RWPE1 (cell line): ENCODE results near the gene STRA6.
A peak's percentile ranks its signal among the peaks of the same experiment; 100 is the strongest.

Experiments used
- CTCF ChIA-PET: fragments of 350-600 bp; sonication (Branson Sonifier 250); formaldehyde crosslinking; extraction: SDS; loops from one replicate; lab custom pipeline; 2021; lab: Yijun Ruan, JAX
- POLR2A ChIA-PET: fragments of 400-600 bp; formaldehyde crosslinking; extraction: SDS; loops from one replicate; lab custom pipeline; 2020; ENCODE audit warnings: antibody characterized with exemption; ENCODE audit not compliant: low non-redundant PET; lab: Yijun Ruan, JAX
- DNase-seq: peaks from one replicate; pipeline ENCODE4 v3.0.0; 2012; ENCODE audit warnings: low spot score
- H3K27ac ChIP-seq: fragments of 450-650 bp; 2 replicates; pipeline ENCODE4 v1.5.1; 2017
- TF ChIP-seq, protein P1 (sequence below): fragments of 450-650 bp; conservative IDR thresholded peaks from 2 replicates; pipeline ENCODE4 v1.5.1; 2017; ENCODE audit warnings: low read depth, mild to moderate bottlenecking

STRA6 gene

DNA sequence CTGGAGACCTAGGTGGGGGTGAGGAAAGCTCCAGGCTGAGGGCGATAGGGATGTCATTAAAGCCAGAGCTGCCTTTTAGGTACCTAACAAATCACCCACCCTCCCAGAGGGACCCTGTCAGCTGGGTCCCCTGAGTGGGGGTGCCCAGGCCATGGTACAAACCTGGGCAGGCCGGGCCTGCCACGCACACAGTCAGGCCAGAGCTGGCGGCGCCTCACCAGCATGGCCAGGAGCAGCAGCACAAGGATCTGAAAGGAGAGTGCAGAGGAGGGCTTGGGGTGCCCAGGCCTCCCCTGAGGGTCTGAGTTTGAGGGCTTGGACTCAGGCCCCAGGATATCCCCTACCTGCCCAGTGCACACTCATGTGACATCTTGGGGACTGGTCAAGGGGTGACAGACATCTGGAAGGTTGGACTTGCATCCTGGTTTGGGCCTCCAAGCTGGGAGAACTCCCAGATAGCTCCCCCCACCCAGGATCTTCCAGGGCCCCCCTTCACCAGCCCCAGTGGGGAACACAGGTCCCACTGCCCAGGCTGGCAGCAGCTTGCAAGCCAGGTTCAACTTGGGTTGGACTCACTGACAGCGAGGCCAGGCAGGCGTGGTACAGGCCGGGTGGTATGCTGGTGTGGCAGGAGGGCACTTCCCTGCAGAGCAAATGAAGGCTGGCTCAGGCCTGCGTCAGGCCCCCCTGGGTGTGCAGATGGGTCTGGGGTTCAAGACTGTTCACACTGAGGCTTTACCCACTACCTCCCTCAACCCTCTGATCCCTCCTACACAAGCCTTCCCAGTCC lies 5.2 kb downstream of the STRA6 start:
- CTCF ChIA-PET: no interaction called here
- TF ChIP-seq, protein P1, sequence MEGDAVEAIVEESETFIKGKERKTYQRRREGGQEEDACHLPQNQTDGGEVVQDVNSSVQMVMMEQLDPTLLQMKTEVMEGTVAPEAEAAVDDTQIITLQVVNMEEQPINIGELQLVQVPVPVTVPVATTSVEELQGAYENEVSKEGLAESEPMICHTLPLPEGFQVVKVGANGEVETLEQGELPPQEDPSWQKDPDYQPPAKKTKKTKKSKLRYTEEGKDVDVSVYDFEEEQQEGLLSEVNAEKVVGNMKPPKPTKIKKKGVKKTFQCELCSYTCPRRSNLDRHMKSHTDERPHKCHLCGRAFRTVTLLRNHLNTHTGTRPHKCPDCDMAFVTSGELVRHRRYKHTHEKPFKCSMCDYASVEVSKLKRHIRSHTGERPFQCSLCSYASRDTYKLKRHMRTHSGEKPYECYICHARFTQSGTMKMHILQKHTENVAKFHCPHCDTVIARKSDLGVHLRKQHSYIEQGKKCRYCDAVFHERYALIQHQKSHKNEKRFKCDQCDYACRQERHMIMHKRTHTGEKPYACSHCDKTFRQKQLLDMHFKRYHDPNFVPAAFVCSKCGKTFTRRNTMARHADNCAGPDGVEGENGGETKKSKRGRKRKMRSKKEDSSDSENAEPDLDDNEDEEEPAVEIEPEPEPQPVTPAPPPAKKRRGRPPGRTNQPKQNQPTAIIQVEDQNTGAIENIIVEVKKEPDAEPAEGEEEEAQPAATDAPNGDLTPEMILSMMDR: no peak
- DNase-seq: no peak
- no peak overlapping the region for H3K27ac ChIP-seq
- POLR2A ChIA-PET: interaction anchor here (0.6 kb wide), 1 partner anchor 18 kb away, joined by 4 read pairs; no protein-coding TSS in a partner anchor

DNA sequence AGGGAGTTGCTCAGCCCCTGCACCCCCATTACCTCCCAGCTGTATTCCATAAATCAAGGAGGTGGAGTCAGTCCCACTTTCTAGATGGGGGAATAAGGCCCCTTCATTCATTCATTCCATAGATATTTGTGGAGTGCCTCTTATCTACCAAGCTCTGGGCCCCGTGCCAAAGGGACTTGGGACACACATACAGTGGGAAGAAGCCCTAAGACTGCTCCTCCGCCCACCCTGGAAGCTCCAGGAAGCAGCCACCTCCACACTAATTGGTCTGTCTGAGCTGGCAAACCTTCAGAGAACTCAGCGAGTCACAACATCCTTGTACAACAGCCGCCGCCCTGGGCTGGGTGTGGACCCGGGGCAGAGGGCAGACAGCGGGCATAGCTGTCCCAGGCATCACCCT lies 6.4 kb downstream of the STRA6 start:
- POLR2A ChIA-PET: no interaction called here
- no peak overlapping the region for H3K27ac ChIP-seq
- TF ChIP-seq, protein P1: no peak
- CTCF ChIA-PET: interaction anchor here (0.5 to 0.9 kb wide), 3 partner anchors 13 to 68 kb away, joined by 3 to 4 read pairs (median 4); no protein-coding TSS in a partner anchor
- peak; percentile 70 for DNase-seq

DNA sequence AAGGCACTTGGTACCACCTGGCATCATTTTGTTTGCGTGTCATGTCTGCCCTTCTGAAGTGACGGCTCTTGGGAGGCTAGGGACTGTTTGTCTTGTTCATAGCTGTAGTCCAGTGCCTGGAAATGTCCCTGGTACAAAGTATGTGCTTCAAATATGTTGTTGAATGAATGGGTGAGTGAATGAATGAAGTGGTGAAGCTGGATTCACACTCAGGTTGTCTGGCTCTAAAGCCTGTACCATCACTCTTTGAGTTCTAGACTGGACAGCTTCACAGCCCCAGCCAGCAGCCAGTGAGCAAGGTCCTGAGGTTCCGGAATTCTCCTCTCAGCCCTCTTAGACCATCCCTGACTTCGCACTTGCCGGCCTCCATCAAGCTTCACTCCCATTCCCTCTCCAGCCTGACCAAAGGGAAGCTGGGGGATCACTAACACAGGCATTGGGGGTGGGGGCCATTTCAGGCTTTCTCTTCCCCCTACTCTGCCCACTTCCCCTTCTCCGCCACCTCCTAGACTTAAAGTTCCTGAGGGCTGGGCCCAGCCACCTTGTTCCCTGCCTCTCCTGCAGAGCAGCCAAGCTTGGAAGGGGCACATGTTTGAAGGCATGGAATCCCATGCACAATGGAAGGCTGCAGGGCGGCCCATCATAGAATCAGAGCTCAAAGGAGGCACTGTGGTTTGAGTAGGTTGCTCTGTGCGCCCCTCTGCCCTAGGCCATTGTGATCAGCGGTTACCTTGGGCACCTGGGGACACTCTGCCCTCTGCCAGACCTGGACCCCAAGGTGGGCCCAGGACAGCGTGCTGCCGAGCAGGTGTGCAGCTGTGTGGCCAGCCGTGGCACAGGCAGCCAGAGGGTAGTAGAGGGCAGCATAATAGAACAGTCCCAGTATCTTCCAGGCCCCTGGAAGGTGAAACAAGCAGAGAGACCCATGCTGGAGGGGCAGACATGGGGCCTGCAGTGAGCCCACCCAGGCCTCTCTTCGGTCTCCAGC lies 7.7 kb downstream of the STRA6 start:
- TF ChIP-seq, protein P1: no peak
- POLR2A ChIA-PET: no interaction called here
- no peak for DNase-seq
- no peak overlapping the region for H3K27ac ChIP-seq
- CTCF ChIA-PET: interaction anchor here (1.1 kb wide), 1 partner anchor 146 kb away, joined by 4 read pairs; no protein-coding TSS in a partner anchor

DNA sequence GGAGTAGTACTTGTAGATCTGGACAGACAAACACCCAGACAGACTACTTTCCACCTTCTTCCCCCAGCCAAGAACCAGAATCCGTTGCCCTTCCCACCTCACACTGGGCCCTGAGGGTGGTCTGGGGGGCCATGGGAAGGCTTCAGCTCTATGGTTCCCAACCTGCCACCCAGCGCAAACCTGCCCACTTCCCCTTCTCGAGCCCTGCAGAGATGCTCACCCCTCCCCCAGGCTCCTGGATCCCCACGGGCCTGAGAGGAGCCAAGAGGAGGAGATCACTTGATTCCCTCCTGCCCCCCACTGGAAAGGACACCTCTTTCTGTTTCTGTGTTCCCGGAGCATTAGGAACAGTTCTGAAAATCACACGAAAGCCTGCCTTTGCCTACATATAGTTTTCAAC lies 8.7 kb downstream of the STRA6 start:
- ChIA-PET CTCF (interaction anchor here (0.5 kb wide), 1 partner anchor 146 kb away, joined by 3 read pairs; no protein-coding TSS in a partner anchor), POLR2A (no interaction called here)
- no peak overlapping the region; the same call in 1 of the 2 replicates for H3K27ac ChIP-seq
- DNase-seq: no peak
- TF ChIP-seq, protein P1: no peak

DNA sequence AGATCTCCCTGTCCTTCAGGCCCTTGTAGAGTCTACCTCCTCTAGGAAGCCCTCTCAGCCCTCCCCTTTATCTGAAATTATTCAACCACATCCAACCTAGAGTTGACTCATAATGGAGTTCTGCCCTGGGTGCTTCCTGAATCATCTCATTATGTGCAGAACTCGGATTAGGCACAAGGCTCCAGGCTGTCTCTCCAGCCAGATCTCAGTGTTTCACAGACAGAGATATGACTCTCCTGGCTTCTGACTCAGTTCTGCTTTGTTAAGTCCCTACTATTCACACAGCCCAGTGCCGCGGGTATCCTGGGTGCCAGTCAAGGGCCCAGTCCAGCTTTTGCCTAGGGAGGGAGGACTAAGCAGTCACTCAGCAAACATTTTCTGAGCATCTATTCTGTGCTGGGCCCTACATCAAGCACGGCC lies 9.3 kb downstream of the STRA6 start:
- peak overlapping the region; percentile 20; the same call in 1 of the 2 replicates for H3K27ac ChIP-seq
- peak; percentile 86 for DNase-seq
- CTCF ChIA-PET: no interaction called here
- TF ChIP-seq, protein P1: no peak
- POLR2A ChIA-PET: no interaction called here

DNA sequence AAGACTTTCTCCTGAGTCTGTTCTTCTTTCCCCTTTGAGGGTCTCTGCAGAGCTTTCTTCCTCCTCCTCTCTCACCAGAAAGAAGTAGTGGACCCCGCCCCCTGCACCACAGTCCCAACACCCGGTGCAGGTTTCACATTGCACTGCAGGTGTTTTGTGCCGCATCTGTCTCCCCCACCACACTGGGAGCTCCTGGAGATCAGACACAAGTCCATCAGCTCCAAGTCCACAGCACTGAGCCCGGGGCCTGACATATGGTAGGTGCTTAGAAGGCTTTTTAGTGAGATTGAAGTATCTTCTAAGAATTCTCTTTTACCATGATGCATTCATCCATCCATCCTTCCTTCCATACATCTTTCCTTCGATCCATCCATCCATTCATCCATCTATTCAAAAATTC lies 9.8 kb downstream of the STRA6 start:
- TF ChIP-seq, protein P1: no peak
- no peak overlapping the region for H3K27ac ChIP-seq
- CTCF ChIA-PET: no interaction called here
- no peak for DNase-seq
- POLR2A ChIA-PET: no interaction called here
